ENCODE results near the gene ERCC1. TPM values are rescaled to one million over a fixed set of nuclear protein-coding genes. Genes with fewer than 3 reads are reported as not detected.

ERCC1 gene
- total RNA-seq, 1 experiment from 2014 or later = 43.7 TPM

DNA sequence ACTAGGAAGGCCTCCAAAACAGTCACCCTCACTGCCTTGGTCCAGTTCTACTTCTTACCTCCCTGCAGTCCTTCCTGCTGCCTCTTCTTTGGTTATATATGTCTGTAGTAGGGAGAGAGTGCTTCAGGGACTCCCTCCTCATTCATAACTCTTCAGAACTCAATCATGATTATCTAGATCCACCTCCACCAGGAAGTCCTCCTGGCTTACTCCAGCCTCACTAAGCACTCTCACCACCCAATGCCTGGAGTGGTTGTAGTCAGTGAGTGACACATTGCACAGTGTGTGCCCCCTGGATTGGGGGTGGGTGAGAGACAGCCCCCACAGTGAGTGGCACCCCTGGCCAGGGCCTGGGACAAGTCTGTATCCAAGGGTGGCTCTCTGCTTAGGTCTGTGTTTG is 34.1 kb upstream of the ERCC1 start:
- DNase-seq (ENCODE audit: low spot score) = no peak
- H3K4me1 Mint-ChIP-seq = peaks cover 9% of the 10 kb centered on the region
- H3K27me3 Mint-ChIP-seq (ENCODE audit: low read depth) = peaks cover 22% of the 10 kb centered on the region
- H3K9me3 Mint-ChIP-seq = no peaks in the 10 kb centered on the region
- ATAC-seq = no peak
- no peak for TF ChIP-seq SOX15 (CRISPR knock-in tag; IDR thresholded peaks at IDR 0.05)
- TF ChIP-seq MXD4 (CRISPR knock-in tag; IDR thresholded peaks at IDR 0.05; ENCODE audit: borderline replicate concordance) = no peak
- no peak for TF ChIP-seq JUN (CRISPR knock-in tag; IDR thresholded peaks at IDR 0.05)
- TF ChIP-seq ZNF281 (CRISPR knock-in tag; IDR thresholded peaks at IDR 0.05) = no peak
- no peak for TF ChIP-seq JAZF1 (CRISPR knock-in tag; IDR thresholded peaks at IDR 0.05)
- H3K4me3 Mint-ChIP-seq = no peak overlapping the region
- no peaks in the 10 kb centered on the region for H3K36me3 Mint-ChIP-seq
- ChIA-PET CTCF (interaction anchor here (2.8 kb wide), 1 partner anchor 18 kb away, joined by 21 read pairs; no protein-coding TSS in a partner anchor), POLR2A (no interaction called here)
- peak overlapping the region; percentile 10; the same call in 1 of the 2 replicates for H3K27ac Mint-ChIP-seq

- CTCF ChIA-PET = interaction anchor here (0.6 to 3.2 kb wide), 6 partner anchors 11 to 309 kb away, joined by 3 to 21 read pairs (median 16); partner anchors contain the start of gene FOSB
- no peaks in the 10 kb centered on the region for H3K36me3 Mint-ChIP-seq
- peaks cover 35% of the 10 kb centered on the region for H3K27me3 Mint-ChIP-seq (ENCODE audit: low read depth)
- peak; percentile 75; the same call in 1 of the 2 replicates for TF ChIP-seq ZNF121 (CRISPR knock-in tag; IDR thresholded peaks at IDR 0.05)
- no peak for TF ChIP-seq FOXP1 (CRISPR knock-in tag; IDR thresholded peaks at IDR 0.05; ENCODE audit: borderline replicate concordance)
- POLR2A ChIA-PET = interaction anchor here (0.6 to 1.0 kb wide), 2 partner anchors 186 to 1009 kb away, joined by 3 read pairs; no protein-coding TSS in a partner anchor
- H3K4me3 Mint-ChIP-seq = no peak overlapping the region
- H3K4me1 Mint-ChIP-seq = peaks cover 9% of the 10 kb centered on the region
- no peak overlapping the region for H3K27ac Mint-ChIP-seq
- H3K9me3 Mint-ChIP-seq = no peaks in the 10 kb centered on the region
- no peak for ATAC-seq
- no peak for DNase-seq (ENCODE audit: low spot score)
These were observed 32.7 kb upstream of the ERCC1 start for GRCh38 chr19:45456500-45456815.

DNA sequence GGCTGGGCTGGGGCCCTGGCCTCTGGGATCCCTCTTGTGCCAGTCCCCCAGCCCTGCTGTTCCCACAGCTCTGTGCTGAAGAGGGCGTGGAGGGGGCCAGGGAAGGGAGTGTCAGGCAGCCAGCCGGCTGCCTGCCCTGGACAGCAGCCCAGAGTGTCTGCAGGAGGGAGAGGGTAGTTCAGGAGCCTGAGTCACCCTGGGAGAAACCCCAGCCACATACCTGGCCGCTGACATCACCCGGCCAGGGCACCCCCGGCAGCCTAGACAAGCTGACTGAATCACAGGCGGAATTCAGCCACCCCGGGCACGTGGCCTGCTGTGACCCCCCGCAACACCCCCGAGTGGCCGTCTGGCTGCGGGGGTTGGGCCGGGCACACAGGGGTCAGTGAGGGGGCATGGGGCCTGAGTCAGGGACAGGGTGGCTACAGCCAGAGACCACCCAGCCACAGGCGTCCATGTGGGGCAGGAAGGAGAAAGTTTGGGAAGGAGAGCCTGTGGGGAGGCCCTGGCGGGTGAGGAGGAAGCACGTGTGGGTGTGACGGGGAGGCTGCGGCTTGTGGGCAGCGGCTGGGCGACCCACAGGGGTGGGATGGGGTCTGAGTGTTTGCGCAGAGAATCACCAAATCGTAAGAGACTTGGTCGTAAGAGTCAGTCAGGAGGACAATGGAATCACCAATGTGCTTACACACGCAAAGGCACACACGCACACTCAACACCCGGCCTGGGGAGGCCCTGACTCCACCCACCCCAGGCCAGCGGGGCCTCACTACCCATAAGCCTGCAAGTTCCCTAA is 32.2 kb upstream of the ERCC1 start:
- POLR2A ChIA-PET = interaction anchor here (0.6 to 1.2 kb wide), 6 partner anchors 12 to 1009 kb away, joined by 3 to 7 read pairs (median 4); partner anchors contain the start of genes FOSB and SNRPD2
- Mint-ChIP-seq H3K4me3 (no peak overlapping the region), H3K27ac (peak overlapping the region; percentile 78), H3K27me3 (ENCODE audit: low read depth) (peaks cover 37% of the 10 kb centered on the region), H3K36me3 (no peaks in the 10 kb centered on the region), H3K4me1 (peaks cover 14% of the 10 kb centered on the region), H3K9me3 (no peaks in the 10 kb centered on the region)
- TF ChIP-seq, protein P1, sequence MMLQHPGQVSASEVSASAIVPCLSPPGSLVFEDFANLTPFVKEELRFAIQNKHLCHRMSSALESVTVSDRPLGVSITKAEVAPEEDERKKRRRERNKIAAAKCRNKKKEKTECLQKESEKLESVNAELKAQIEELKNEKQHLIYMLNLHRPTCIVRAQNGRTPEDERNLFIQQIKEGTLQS (CRISPR knock-in tag; conservative IDR thresholded peaks at IDR 0.05) = 0 out of 2 replicates have a peak, but pooled peaks have one; percentile 38
- TF ChIP-seq SMAD4 (CRISPR knock-in tag; IDR thresholded peaks at IDR 0.05) = no peak
- peak; percentile 55; the same call in 1 of the 2 replicates for TF ChIP-seq NR2C2 (CRISPR knock-in tag; IDR thresholded peaks at IDR 0.05)
- TF ChIP-seq JUN (CRISPR knock-in tag; IDR thresholded peaks at IDR 0.05) = peak; percentile 50; the same call in 1 of the 2 replicates
- TF ChIP-seq, protein P2, sequence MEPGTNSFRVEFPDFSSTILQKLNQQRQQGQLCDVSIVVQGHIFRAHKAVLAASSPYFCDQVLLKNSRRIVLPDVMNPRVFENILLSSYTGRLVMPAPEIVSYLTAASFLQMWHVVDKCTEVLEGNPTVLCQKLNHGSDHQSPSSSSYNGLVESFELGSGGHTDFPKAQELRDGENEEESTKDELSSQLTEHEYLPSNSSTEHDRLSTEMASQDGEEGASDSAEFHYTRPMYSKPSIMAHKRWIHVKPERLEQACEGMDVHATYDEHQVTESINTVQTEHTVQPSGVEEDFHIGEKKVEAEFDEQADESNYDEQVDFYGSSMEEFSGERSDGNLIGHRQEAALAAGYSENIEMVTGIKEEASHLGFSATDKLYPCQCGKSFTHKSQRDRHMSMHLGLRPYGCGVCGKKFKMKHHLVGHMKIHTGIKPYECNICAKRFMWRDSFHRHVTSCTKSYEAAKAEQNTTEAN (CRISPR knock-in tag; IDR thresholded peaks at IDR 0.05) = peak; percentile 45; the same call in 1 of the 2 replicates
- TF ChIP-seq ZNF281 (CRISPR knock-in tag; IDR thresholded peaks at IDR 0.05) = peak; percentile 66; the same call in 1 of the 2 replicates
- TF ChIP-seq OVOL2 (CRISPR knock-in tag; IDR thresholded peaks at IDR 0.05; ENCODE audit: borderline replicate concordance) = no peak
- TF ChIP-seq GABPB1 (CRISPR knock-in tag; IDR thresholded peaks at IDR 0.05) = peak; percentile 50; the same call in 1 of the 2 replicates
- no peak for TF ChIP-seq FOXK1 (CRISPR knock-in tag; IDR thresholded peaks at IDR 0.05)
- TF ChIP-seq, protein P3, sequence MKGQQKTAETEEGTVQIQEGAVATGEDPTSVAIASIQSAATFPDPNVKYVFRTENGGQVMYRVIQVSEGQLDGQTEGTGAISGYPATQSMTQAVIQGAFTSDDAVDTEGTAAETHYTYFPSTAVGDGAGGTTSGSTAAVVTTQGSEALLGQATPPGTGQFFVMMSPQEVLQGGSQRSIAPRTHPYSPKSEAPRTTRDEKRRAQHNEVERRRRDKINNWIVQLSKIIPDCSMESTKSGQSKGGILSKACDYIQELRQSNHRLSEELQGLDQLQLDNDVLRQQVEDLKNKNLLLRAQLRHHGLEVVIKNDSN (CRISPR knock-in tag; IDR thresholded peaks at IDR 0.05) = 0 out of 2 replicates have a peak, but pooled peaks have one; percentile 42
- TF ChIP-seq MAX (CRISPR knock-in tag; IDR thresholded peaks at IDR 0.05) = peak; percentile 55
- peak; percentile 93 for ATAC-seq
- DNase-seq (ENCODE audit: low spot score) = peak; percentile 78
- CTCF ChIA-PET = interaction anchor here (0.6 to 3.2 kb wide), 6 partner anchors 12 to 222 kb away, joined by 3 to 19 read pairs (median 11); partner anchors contain the start of gene FOSB

All from WTC11 (cell line).